GM12878 (cell line): Measurements from ENCODE around the gene LIFR. TPM values are rescaled to one million over a fixed set of nuclear protein-coding genes. Genes with fewer than 3 reads are reported as not detected.

ENCODE experiments used
- ATAC-seq: fragments of 200-7000 bp; cut with Tn5 transposase; 3 replicates; pipeline ENCODE4 v1.9.1; 2020; ENCODE audit warnings: mild to moderate bottlenecking, moderate library complexity
- BruUV-seq: library from RNA; stranded (reverse); fragments of 400-500 nt; replicated peaks from 2 replicates; lab custom pipeline; 2021; lab: Mats Ljungman, UMichigan
- CTCF ChIA-PET: fragments of 300-600 bp; sonication (Branson Sonifier 250); formaldehyde crosslinking; extraction: SDS; loops from one replicate; lab custom pipeline; 2021; ENCODE audit warnings: inconsistent platforms; lab: Yijun Ruan, JAX
- POLR2A ChIA-PET: fragments of 350-600 bp; formaldehyde crosslinking; extraction: SDS; loops from one replicate; lab custom pipeline; 2021; ENCODE audit warnings: inconsistent platforms; lab: Charles Lee
- RAD21 ChIA-PET: fragments of 300-600 bp; sonication (Branson Sonifier 250); formaldehyde crosslinking; loops from one replicate; lab custom pipeline; 2023; ENCODE audit warnings: antibody characterized with exemption; ENCODE audit not compliant: unreplicated experiment; lab: Charles Lee
- SMC1A ChIA-PET: fragments of 300-600 bp; sonication (Branson Sonifier 250); formaldehyde crosslinking; loops from one replicate; lab custom pipeline; 2023; ENCODE audit not compliant: unreplicated experiment, uncharacterized antibody; lab: Charles Lee
- DNase-seq: peaks from one replicate; pipeline ENCODE4 v3.0.0-alpha.2; 2011; ENCODE audit warnings: low read depth, low spot score
- FAIRE-seq: peaks from 3 replicates; lab custom pipeline; 2011; peaks lifted over from hg19 to GRCh38; lab: Jason Lieb, UNC
- H2AFZ ChIP-seq: 2 replicates; pipeline ENCODE4 v1.6.0; 2011; ENCODE audit warnings: low read depth, low read length, control low read depth; ENCODE audit not compliant: control insufficient read depth
- H3K27ac ChIP-seq: 2 replicates; pipeline ENCODE4 v1.5.1; 2011; ENCODE audit warnings: control low read depth; ENCODE audit not compliant: control insufficient read depth, insufficient read depth
- H3K27me3 ChIP-seq, 2 experiments: replicated peaks in 1 of 2; 2 replicates each; pipeline versions ENCODE4 v1.6.0 to v1.6.1; 2011; ENCODE audit warnings: low read length in 1 of 2; ENCODE audit not compliant: control insufficient read depth in 2 of 2, insufficient read depth in 2 of 2
- H3K36me3 ChIP-seq, 2 experiments: 2 replicates each; pipeline ENCODE4 v1.5.1; 2011; ENCODE audit warnings: low read length in 1 of 2; ENCODE audit not compliant: control insufficient read depth in 2 of 2, insufficient read depth in 2 of 2
- H3K4me1 ChIP-seq: 2 replicates; pipeline ENCODE4 v1.6.1; 2011; ENCODE audit warnings: mild to moderate bottlenecking, low read length, moderate library complexity, mixed read lengths; ENCODE audit not compliant: control insufficient read depth, insufficient read depth
- H3K4me2 ChIP-seq: 2 replicates; pipeline ENCODE4 v1.6.0; 2011; ENCODE audit warnings: control low read depth; ENCODE audit not compliant: control insufficient read depth, insufficient read depth
- H3K4me3 ChIP-seq: fragments of 200-600 bp; sonication (generic); 2 replicates; pipeline ENCODE4 v1.5.1; 2016
- H3K79me2 ChIP-seq: 2 replicates; pipeline ENCODE4 v1.6.0; 2011; ENCODE audit warnings: low read length; ENCODE audit not compliant: control insufficient read depth, insufficient read depth
- H3K9ac ChIP-seq: 2 replicates; pipeline ENCODE4 v1.8.0; 2011; ENCODE audit warnings: low read length, control low read depth, mixed read lengths; ENCODE audit not compliant: control insufficient read depth, insufficient read depth
- H3K9me3 ChIP-seq: replicated peaks from 3 replicates; pipeline ENCODE4 v1.5.1; 2011; ENCODE audit warnings: mild to moderate bottlenecking, low read length; ENCODE audit not compliant: control insufficient read depth, insufficient read depth
- H4K20me1 ChIP-seq: 2 replicates; pipeline ENCODE4 v1.6.0; 2011; ENCODE audit not compliant: control insufficient read depth, insufficient read depth
- FOXM1 ChIP-seq: IDR thresholded peaks from 2 replicates; pipeline ENCODE4 v1.6.1; 2012; ENCODE audit warnings: low read depth, mild to moderate bottlenecking, inconsistent platforms, low read length, moderate library complexity
- IKZF2 ChIP-seq, 2 experiments: fragments of 450-650 bp; IDR thresholded peaks; 2 replicates each; pipeline ENCODE4 v1.6.1; 2017; ENCODE audit warnings: mild to moderate bottlenecking in 2 of 2, moderate library complexity in 2 of 2
- KDM1A ChIP-seq: fragments of 200-600 bp; sonication (generic); IDR thresholded peaks from 2 replicates; pipeline ENCODE4 v1.6.1; 2016; ENCODE audit warnings: borderline replicate concordance
- NBN ChIP-seq: fragments of 450-650 bp; IDR thresholded peaks from 2 replicates; pipeline ENCODE4 v1.6.1; 2016
- PAX8 ChIP-seq: fragments of 450-650 bp; IDR thresholded peaks from 2 replicates; pipeline ENCODE4 v1.6.1; 2017; ENCODE audit warnings: mild to moderate bottlenecking, moderate library complexity
- SP1 ChIP-seq: IDR thresholded peaks from one replicate; pipeline ENCODE4 v1.6.1; 2011; ENCODE audit warnings: low read depth, low read length
- ZSCAN29 ChIP-seq: fragments of 450-650 bp; IDR thresholded peaks from 2 replicates; pipeline ENCODE4 v1.6.1; 2017; ENCODE audit warnings: mild to moderate bottlenecking, moderate library complexity
- WGBS: methylation state at CpG from one replicate; pipeline ENCODE4 v1.1.6; 2016; ENCODE audit warnings: low lambda C conversion rate; ENCODE audit not compliant: insufficient replicate concordance, insufficient coverage; ENCODE audit errors: missing lambda C conversion rate; 5-methylcytosine and 5-hydroxymethylcytosine counted together
- in situ Hi-C: fragments of 300-500 bp; cut with MboI; formaldehyde crosslinking; loops from 9 replicates; pipeline ENCODE4 v1.14.3; 2018; ENCODE audit warnings: mixed read lengths
- intact Hi-C: fragments of 100-400 bp; cut with micrococcal nuclease; formaldehyde crosslinking; loops from one replicate; pipeline ENCODE4 v1.14.2; 2022; ENCODE audit not compliant: unreplicated experiment
- polyA plus RNA-seq, 11 experiments: library from polyadenylated mRNA; depleted of rRNA in 4 of 11; unstranded in 6 of 11; stranded (reverse) in 5 of 11; fragments of >200 nt; fragmentation: Nextera tagmentation in 4 of 11; fragmentation: Illumina TruSeq in 1 of 11; extraction: Ambion mirVana in 4 of 11; extraction: Trizol in 1 of 11; gene quantifications; 1 replicate in 1 of 11; 2 replicates in 10 of 11; pipeline versions ENCODE4 v1.2.1 to v1.2.3, GENCODE V29; 2011 to 2016; ENCODE audit warnings: inconsistent platforms in 2 of 11, missing spikeins in 2 of 11, low read depth in 1 of 11
- total RNA-seq, 4 experiments: library from RNA; depleted of rRNA in 3 of 4; stranded (reverse); fragments of >200 nt in 3 of 4; fragmentation: Illumina TruSeq in 1 of 4; extraction: Trizol in 1 of 4; gene quantifications; 2 replicates each; pipeline versions ENCODE4 v1.2.1 to v1.2.3, GENCODE V29; 2013 to 2021
- TF ChIP-seq, protein P1 (sequence below): IDR thresholded peaks from 2 replicates; pipeline ENCODE4 v1.6.1; 2011; ENCODE audit warnings: low read depth, mild to moderate bottlenecking, low read length, moderate library complexity, borderline replicate concordance; ENCODE audit errors: extremely low read depth
- TF ChIP-seq, protein P2 (sequence below): fragments of 450-650 bp; IDR thresholded peaks from 2 replicates; pipeline ENCODE4 v1.6.1; 2018; ENCODE audit warnings: borderline replicate concordance, mild to moderate bottlenecking; ENCODE audit not compliant: partially characterized antibody

Gene LIFR
- total and polyA plus RNA-seq, 10 of the 15 experiments (the other 5 are each of a cell fraction or from before 2014, with no cell fraction given) = 0.10 TPM; not detected in 9

DNA sequence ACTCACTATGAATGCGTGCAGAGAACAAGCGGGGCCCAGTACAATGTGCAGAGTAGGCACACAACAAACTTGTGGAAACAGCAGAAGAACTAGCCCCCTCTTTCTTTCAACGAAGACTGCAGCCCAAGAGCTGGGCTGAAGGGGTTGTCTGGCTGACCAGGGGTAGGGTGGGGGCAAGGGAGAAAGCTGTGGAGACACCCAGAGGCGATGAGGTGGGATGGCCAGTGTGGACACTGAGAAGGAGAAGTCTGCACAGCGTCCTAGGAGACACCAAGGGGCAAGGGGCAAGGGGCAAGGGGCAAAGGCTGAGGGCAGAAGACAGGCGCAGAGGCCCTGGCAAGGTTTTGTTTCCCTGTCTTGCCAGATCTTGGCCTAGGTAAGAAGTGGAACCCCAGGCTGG is 62.3 kb downstream of the LIFR start:
- in situ Hi-C loops = no loop called here
- ChIA-PET POLR2A (no interaction called here), CTCF (no interaction called here), RAD21 (no interaction called here), SMC1A (no interaction called here)
- WGBS = 34% methylated on average over 6 of the region's 6 CpGs
- Histone ChIP-seq H3K36me3 (no peaks in the 10 kb centered on the region), H3K4me3 (no peak overlapping the region), H3K27ac (no peak overlapping the region), H2AFZ (no peak overlapping the region), H4K20me1 (no peaks in the 10 kb centered on the region), H3K79me2 (no peaks in the 10 kb centered on the region), H3K9ac (no peak overlapping the region), H3K4me2 (no peak overlapping the region), H3K27me3 (no peaks in the 10 kb centered on the region; a peak in 1 of 4 replicates), H3K4me1 (no peaks in the 10 kb centered on the region), H3K9me3 (no peaks in the 10 kb centered on the region)
- BruUV-seq = no TSS peak
- FAIRE-seq = no peak
- intact Hi-C loops = no loop called here
- no peak for DNase-seq
- ATAC-seq = no peak
- no peak for TF ChIP-seq NBN
- TF ChIP-seq FOXM1 = no peak
- TF ChIP-seq KDM1A = no peak
- no peak for TF ChIP-seq SP1
- no peak for TF ChIP-seq ZSCAN29
- no peak for TF ChIP-seq PAX8
- TF ChIP-seq, protein P1, sequence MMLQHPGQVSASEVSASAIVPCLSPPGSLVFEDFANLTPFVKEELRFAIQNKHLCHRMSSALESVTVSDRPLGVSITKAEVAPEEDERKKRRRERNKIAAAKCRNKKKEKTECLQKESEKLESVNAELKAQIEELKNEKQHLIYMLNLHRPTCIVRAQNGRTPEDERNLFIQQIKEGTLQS = no peak
- TF ChIP-seq IKZF2 (IDR thresholded peaks at IDR 0.05) = no peak
- TF ChIP-seq, protein P2, sequence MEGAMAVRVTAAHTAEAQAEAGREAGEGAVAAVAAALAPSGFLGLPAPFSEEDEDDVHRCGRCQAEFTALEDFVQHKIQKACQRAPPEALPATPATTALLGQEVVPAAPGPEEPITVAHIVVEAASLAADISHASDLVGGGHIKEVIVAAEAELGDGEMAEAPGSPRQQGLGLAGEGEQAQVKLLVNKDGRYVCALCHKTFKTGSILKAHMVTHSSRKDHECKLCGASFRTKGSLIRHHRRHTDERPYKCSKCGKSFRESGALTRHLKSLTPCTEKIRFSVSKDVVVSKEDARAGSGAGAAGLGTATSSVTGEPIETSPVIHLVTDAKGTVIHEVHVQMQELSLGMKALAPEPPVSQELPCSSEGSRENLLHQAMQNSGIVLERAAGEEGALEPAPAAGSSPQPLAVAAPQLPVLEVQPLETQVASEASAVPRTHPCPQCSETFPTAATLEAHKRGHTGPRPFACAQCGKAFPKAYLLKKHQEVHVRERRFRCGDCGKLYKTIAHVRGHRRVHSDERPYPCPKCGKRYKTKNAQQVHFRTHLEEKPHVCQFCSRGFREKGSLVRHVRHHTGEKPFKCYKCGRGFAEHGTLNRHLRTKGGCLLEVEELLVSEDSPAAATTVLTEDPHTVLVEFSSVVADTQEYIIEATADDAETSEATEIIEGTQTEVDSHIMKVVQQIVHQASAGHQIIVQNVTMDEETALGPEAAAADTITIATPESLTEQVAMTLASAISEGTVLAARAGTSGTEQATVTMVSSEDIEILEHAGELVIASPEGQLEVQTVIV = no peak
